Spleen (tissue), 13 donors: ENCODE results near the gene NCDN. TPM values are rescaled to one million over a fixed set of nuclear protein-coding genes. Genes with fewer than 3 reads are reported as not detected.

ENCODE experiments used
- DNase-seq: peaks from one replicate; pipeline ENCODE4 v3.0.0-alpha.2; 2020
- H3K27ac ChIP-seq, 8 donors: fragments of 200-600 bp; sonication (generic) in 7 of 8; 1 replicate in 4 of 8; 2 replicates in 4 of 8; pipeline versions ENCODE4 v1.5.0 to v1.8.0; 2016 to 2021; ENCODE audit warnings: inconsistent platforms in 4 of 8, mild to moderate bottlenecking in 4 of 8, moderate library complexity in 1 of 8
- H3K27me3 ChIP-seq, 7 donors: fragments of 200-600 bp; sonication (generic) in 6 of 7; replicated peaks in 1 of 7; 1 replicate in 4 of 7; 2 replicates in 3 of 7; pipeline versions ENCODE4 v1.5.0 to v1.8.0; 2016 to 2021; ENCODE audit warnings: inconsistent platforms in 3 of 7, mild to moderate bottlenecking in 1 of 7
- H3K36me3 ChIP-seq, 6 donors: fragments of 200-600 bp; sonication (generic) in 5 of 6; 1 replicate in 4 of 6; 2 replicates in 2 of 6; pipeline versions ENCODE4 v1.5.0 to v1.8.0; 2016 to 2021; ENCODE audit warnings: inconsistent platforms in 2 of 6
- H3K4me1 ChIP-seq, 6 donors: fragments of 200-600 bp; sonication (generic) in 5 of 6; 1 replicate in 3 of 6; 2 replicates in 3 of 6; pipeline versions ENCODE4 v1.5.0 to v1.8.0; 2016 to 2021; ENCODE audit warnings: inconsistent platforms in 3 of 6
- H3K4me3 ChIP-seq, 8 donors: fragments of 200-600 bp; sonication (generic) in 7 of 8; 1 replicate in 4 of 8; 2 replicates in 4 of 8; pipeline versions ENCODE4 v1.5.0 to v1.8.0; 2016 to 2021; ENCODE audit warnings: inconsistent platforms in 4 of 8, mild to moderate bottlenecking in 4 of 8, moderate library complexity in 2 of 8
- H3K9me3 ChIP-seq, 8 donors: fragments of 200-600 bp; sonication (generic) in 7 of 8; 1 replicate in 4 of 8; 2 replicates in 4 of 8; pipeline versions ENCODE4 v1.5.0 to v1.8.0; 2016 to 2021; ENCODE audit warnings: inconsistent platforms in 4 of 8
- POLR2A ChIP-seq, 3 donors: fragments of 450-650 bp; IDR thresholded peaks; one replicate each; pipeline ENCODE4 v1.5.1; 2017; ENCODE audit warnings: antibody characterized with exemption in 3 of 3, mild to moderate bottlenecking in 1 of 3
- POLR2AphosphoS5 ChIP-seq, 3 donors: sonication (generic); formaldehyde crosslinking; IDR thresholded peaks; one replicate each; pipeline ENCODE4 v1.5.1; 2017; ENCODE audit warnings: antibody characterized with exemption in 3 of 3
- WGBS, 5 donors: extraction: QIAGEN DNeasy Blood & Tissue Kit in 3 of 5; methylation state at CpG; one replicate each; pipeline versions ENCODE4 v1.1.5 to v1.1.7; 2013 to 2018; 5-methylcytosine and 5-hydroxymethylcytosine counted together
- intact Hi-C: fragments of 100-400 bp; cut with DNase I; formaldehyde crosslinking; loops from one replicate; pipeline ENCODE4 v1.15.0; 2023; ENCODE audit warnings: low total_unique reads
- long read RNA-seq, 2 donors: transcript quantifications; one replicate each; lab custom pipeline, GENCODE V29; 2026
- polyA plus RNA-seq, 3 donors: library from polyadenylated mRNA; stranded (reverse); fragments of 200-250 nt; gene quantifications; one replicate each; pipeline ENCODE4 v1.2.1, GENCODE V29; 2013
- total RNA-seq, 7 donors: library from RNA; depleted of rRNA in 3 of 7; stranded (reverse); fragments of >200 nt in 3 of 7; fragmentation: NEBNext Ultra II Directional in 4 of 7; extraction: Animal tissue kit (Norgen Biotek cat#: 25700) in 4 of 7; gene quantifications; one replicate each; pipeline versions ENCODE4 v1.1.0 to v1.2.1, GENCODE V29; 2016 to 2021
- TF ChIP-seq, protein P1 (sequence below), 11 experiments: fragments of 200-600 bp in 7 of 11; fragments of 450-650 bp in 4 of 11; sonication (generic) in 4 of 11; IDR thresholded peaks in 8 of 11; conservative IDR thresholded peaks in 3 of 11; 1 replicate in 7 of 11; 2 replicates in 4 of 11; pipeline versions ENCODE4 v1.4.0 to v1.8.0; 2016 to 2021; ENCODE audit warnings: antibody characterized with exemption in 11 of 11, inconsistent platforms in 4 of 11, mild to moderate bottlenecking in 1 of 11
- donor health status: healthy with polysubstance abuse.
- donor health status: DM: no; HTN: no; CAD: no; lungs with moderate emphysema.
- donor health status: DM: no; HTN: no; CAD: no.
- donor health status: Bipolar disorder and iron deficiency.
- donor health status: healthy.
- donor health status: DM: no; HTN: no; CAD: no.
- donor health status: DM: yes; HTN: yes; CAD: no.

The NCDN gene
- 10 to 100 TPM; 13.5 to 19.1 (median 17.4) TPM for total RNA-seq
- 1 to 10 TPM; 4.2 to 9.3 (median 5.0) TPM for polyA plus RNA-seq
- long read RNA-seq, donor 1, partial matches to known transcripts = 0 of 2 reads
- long read RNA-seq, donor 1, other reads (novel, unspliced or antisense) = 0 of 2 reads
- long read RNA-seq, donor 2, partial matches to known transcripts = 0 of 2 reads
- long read RNA-seq, donor 2, other reads (novel, unspliced or antisense) = 0 of 2 reads

- peak; percentile 98 for DNase-seq
- intact Hi-C loops = no loop called here
- H3K36me3 ChIP-seq = peaks cover 0 to 42% (median 8%) of the 10 kb centered on the region in 6 donors
- H3K4me3 ChIP-seq = peak within 1 kb of the TSS; percentile 76 to 99 (median 90)
- peak within 1 kb of the TSS; percentile 90 to 99 (median 98) for H3K27ac ChIP-seq
- peaks cover 20 to 93% (median 57%) of the 10 kb centered on the region in 6 donors for H3K4me1 ChIP-seq
- TF ChIP-seq POLR2AphosphoS5 (IDR thresholded peaks at IDR 0.05) = peak; percentile 73 to 85 (median 73)
- no peak for TF ChIP-seq POLR2A (IDR thresholded peaks at IDR 0.05)
- TF ChIP-seq, protein P1, sequence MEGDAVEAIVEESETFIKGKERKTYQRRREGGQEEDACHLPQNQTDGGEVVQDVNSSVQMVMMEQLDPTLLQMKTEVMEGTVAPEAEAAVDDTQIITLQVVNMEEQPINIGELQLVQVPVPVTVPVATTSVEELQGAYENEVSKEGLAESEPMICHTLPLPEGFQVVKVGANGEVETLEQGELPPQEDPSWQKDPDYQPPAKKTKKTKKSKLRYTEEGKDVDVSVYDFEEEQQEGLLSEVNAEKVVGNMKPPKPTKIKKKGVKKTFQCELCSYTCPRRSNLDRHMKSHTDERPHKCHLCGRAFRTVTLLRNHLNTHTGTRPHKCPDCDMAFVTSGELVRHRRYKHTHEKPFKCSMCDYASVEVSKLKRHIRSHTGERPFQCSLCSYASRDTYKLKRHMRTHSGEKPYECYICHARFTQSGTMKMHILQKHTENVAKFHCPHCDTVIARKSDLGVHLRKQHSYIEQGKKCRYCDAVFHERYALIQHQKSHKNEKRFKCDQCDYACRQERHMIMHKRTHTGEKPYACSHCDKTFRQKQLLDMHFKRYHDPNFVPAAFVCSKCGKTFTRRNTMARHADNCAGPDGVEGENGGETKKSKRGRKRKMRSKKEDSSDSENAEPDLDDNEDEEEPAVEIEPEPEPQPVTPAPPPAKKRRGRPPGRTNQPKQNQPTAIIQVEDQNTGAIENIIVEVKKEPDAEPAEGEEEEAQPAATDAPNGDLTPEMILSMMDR (IDR thresholded peaks at IDR 0.05 in 8 of 11, conservative IDR thresholded peaks at IDR 0.05 in 3 of 11) = no peak
- no peaks in the 10 kb centered on the region for H3K9me3 ChIP-seq
- no peaks in the 10 kb centered on the region for H3K27me3 ChIP-seq
- 0 to 1% (median 0%) methylated on average over 46 to 58 of the region's 58 CpGs for WGBS, 5 donors
Measured at GRCh38 chr1:35557611-35558373, at the start of gene NCDN. TSS of gene NCDN (plus strand) at chr1:35557799. CDS start at chr1:35558191, 392 bp downstream.

DNA sequence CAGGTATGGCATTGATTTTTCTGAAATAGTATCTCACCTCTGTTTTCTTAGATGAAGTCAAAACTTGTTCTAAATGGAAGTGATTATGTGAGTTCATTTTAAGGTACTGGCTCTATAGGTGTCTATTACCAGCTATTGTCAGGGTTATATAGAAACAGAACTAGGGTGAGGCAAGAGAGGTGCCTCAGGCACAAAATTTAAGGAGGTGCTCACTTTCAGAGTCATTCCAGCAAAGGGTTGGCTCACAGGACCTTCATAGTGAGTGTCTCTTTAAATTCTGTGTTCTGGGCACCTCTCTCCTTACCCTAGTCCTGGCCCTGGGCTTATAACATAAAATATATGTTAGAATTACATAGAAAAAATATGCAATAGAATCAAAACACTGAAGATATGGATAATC lies 49.7 kb upstream of the NCDN start:
- DNase-seq = no peak
- intact Hi-C loops = no loop called here
- H3K27ac ChIP-seq = peak overlapping the region in 6 of 8 donors; percentile 52 to 81 (median 66)
- H3K4me1 ChIP-seq = peaks cover 0 to 50% (median 31%) of the 10 kb centered on the region in 6 donors
- no peak overlapping the region for H3K4me3 ChIP-seq
- no peaks in the 10 kb centered on the region for H3K27me3 ChIP-seq
- H3K9me3 ChIP-seq = no peaks in the 10 kb centered on the region
- TF ChIP-seq, protein P1 (IDR thresholded peaks at IDR 0.05 in 8 of 11, conservative IDR thresholded peaks at IDR 0.05 in 3 of 11) = no peak
- no peak for TF ChIP-seq POLR2AphosphoS5 (IDR thresholded peaks at IDR 0.05)
- TF ChIP-seq POLR2A (IDR thresholded peaks at IDR 0.05) = no peak
- peaks cover 0 to 33% (median 15%) of the 10 kb centered on the region in 6 donors for H3K36me3 ChIP-seq

DNA sequence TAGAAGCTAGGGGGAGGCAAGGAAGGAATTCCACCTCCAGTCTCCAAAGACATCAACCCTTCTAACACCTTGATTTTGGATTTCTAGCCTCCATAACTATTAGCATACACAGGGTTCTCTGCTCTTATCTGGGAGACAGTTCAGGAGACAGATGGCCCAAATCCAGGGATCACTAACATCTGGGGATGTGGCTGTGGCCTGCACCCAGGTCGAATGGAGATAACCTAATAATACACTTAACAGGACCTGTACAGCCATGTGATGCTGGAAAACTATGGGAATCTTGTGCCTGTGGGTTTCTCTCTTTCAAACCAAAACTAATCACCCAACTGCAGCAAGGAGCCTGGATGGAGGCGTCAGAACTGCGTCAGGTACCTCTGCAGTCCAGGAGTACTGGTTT lies 48.0 kb upstream of the NCDN start:
- WGBS, 5 donors = 95 to 100% (median 96%) methylated on average over 3 of the region's 3 CpGs
- Histone ChIP-seq H3K9me3 (no peaks in the 10 kb centered on the region), H3K4me1 (peaks cover 0 to 50% (median 31%) of the 10 kb centered on the region in 6 donors), H3K36me3 (peaks cover 0 to 26% (median 15%) of the 10 kb centered on the region in 6 donors), H3K4me3 (no peak overlapping the region), H3K27me3 (no peaks in the 10 kb centered on the region), H3K27ac (no peak overlapping the region)
- intact Hi-C loops = no loop called here
- DNase-seq = no peak
- TF ChIP-seq POLR2A (IDR thresholded peaks at IDR 0.05) = no peak
- TF ChIP-seq, protein P1 (IDR thresholded peaks at IDR 0.05 in 8 of 11, conservative IDR thresholded peaks at IDR 0.05 in 3 of 11) = no peak

- Histone ChIP-seq H3K4me1 (peaks cover 0 to 40% (median 25%) of the 10 kb centered on the region in 6 donors), H3K4me3 (no peak overlapping the region), H3K36me3 (peaks cover 0 to 10% (median 5%) of the 10 kb centered on the region in 6 donors), H3K27me3 (no peaks in the 10 kb centered on the region), H3K9me3 (peaks cover 0 to 15% (median 13%) of the 10 kb centered on the region in 8 donors), H3K27ac (no peak overlapping the region)
- intact Hi-C loops = no loop called here
- 91 to 97% (median 96%) methylated on average over 2 of the region's 2 CpGs for WGBS, 5 donors
- TF ChIP-seq POLR2A (IDR thresholded peaks at IDR 0.05) = no peak
- TF ChIP-seq, protein P1 (IDR thresholded peaks at IDR 0.05 in 8 of 11, conservative IDR thresholded peaks at IDR 0.05 in 3 of 11) = no peak
- no peak for TF ChIP-seq POLR2AphosphoS5 (IDR thresholded peaks at IDR 0.05)
- no peak for DNase-seq
Measured at GRCh38 chr1:35511305-35511704, 46.3 kb upstream of the NCDN start.
